Measurements from ENCODE around the gene MEGF6. TPM values are rescaled to one million over a fixed set of nuclear protein-coding genes. Genes with fewer than 3 reads are reported as not detected.

Gene MEGF6
- total RNA-seq, 2 donors from 2014 or later: 22.4 to 24.9 TPM

DNA sequence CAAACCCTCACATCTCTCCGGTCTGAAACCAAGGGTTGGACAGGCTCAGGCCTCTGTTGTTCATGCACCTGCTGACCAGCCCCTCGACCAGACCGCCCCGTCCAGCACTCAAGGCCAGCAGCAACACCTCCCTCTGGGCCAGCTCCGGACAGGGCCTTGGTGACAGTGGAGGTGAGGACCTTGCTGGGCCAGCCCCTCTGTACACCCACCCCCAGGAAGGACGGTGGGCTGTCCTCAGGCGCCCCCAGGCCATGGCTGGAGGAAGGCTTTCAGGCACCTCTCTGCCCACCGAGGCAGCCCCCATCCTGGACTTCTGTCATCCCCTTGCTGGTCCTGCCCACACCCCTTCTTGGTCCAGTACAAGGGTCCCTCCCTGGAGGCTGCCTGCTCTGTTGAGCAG lies 48.6 kb downstream of the MEGF6 start:
- Histone ChIP-seq H3K4me1 (no peaks in the 10 kb centered on the region), H3K27me3 (no peaks in the 10 kb centered on the region), H3K36me3 (replicated peaks in 1 of 2; ENCODE audit: insufficient read depth in 1 of 2, low read depth in 2 of 2) (no peaks in the 10 kb centered on the region), H3K9me3 (no peaks in the 10 kb centered on the region), H3K4me3 (no peak overlapping the region), H3K27ac (no peak overlapping the region)
- ATAC-seq: no peak
- intact Hi-C loops (cut with DNase I): no loop called here
- WGBS, 2 donors: 71 to 83% methylated on average over 1 to 5 of the region's 8 CpGs
- no peak for TF ChIP-seq POLR2A (IDR thresholded peaks at IDR 0.05)
- TF ChIP-seq, protein P1, sequence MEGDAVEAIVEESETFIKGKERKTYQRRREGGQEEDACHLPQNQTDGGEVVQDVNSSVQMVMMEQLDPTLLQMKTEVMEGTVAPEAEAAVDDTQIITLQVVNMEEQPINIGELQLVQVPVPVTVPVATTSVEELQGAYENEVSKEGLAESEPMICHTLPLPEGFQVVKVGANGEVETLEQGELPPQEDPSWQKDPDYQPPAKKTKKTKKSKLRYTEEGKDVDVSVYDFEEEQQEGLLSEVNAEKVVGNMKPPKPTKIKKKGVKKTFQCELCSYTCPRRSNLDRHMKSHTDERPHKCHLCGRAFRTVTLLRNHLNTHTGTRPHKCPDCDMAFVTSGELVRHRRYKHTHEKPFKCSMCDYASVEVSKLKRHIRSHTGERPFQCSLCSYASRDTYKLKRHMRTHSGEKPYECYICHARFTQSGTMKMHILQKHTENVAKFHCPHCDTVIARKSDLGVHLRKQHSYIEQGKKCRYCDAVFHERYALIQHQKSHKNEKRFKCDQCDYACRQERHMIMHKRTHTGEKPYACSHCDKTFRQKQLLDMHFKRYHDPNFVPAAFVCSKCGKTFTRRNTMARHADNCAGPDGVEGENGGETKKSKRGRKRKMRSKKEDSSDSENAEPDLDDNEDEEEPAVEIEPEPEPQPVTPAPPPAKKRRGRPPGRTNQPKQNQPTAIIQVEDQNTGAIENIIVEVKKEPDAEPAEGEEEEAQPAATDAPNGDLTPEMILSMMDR (IDR thresholded peaks at IDR 0.05): no peak
- no peak for DNase-seq

DNA sequence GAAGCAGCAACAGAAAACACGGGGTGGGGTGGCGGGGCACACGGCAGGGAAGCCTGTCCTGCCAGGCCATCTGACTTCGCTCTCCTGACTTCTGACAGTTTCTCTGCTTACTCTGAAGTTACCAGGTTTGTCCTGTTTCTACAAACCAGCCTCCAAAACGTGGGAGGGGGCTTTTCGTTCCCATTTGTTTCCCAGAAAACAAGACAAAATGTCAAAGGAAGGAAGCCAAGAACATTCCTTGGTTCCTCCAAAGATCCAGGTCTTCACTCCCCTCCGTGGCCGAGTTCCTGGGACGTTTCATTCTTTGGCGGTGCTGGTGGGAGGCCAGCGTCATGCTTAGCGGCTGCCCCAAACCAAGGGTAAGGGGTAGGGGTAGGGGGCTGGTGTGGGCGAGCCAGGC lies 49.6 kb downstream of the MEGF6 start:
- ATAC-seq (no peak), DNase-seq (no peak)
- no peaks in the 10 kb centered on the region for H3K4me1 ChIP-seq
- no peaks in the 10 kb centered on the region for H3K36me3 ChIP-seq (replicated peaks in 1 of 2; ENCODE audit: insufficient read depth in 1 of 2, low read depth in 2 of 2)
- no peak overlapping the region for H3K27ac ChIP-seq
- H3K27me3 ChIP-seq: no peaks in the 10 kb centered on the region
- H3K4me3 ChIP-seq: no peak overlapping the region
- intact Hi-C loops (cut with DNase I): no loop called here
- TF ChIP-seq, protein P1 (IDR thresholded peaks at IDR 0.05): no peak
- TF ChIP-seq POLR2A (IDR thresholded peaks at IDR 0.05): no peak
- H3K9me3 ChIP-seq: no peaks in the 10 kb centered on the region
- 64 to 73% methylated on average over 13 of the region's 13 CpGs for WGBS, 2 donors

DNA sequence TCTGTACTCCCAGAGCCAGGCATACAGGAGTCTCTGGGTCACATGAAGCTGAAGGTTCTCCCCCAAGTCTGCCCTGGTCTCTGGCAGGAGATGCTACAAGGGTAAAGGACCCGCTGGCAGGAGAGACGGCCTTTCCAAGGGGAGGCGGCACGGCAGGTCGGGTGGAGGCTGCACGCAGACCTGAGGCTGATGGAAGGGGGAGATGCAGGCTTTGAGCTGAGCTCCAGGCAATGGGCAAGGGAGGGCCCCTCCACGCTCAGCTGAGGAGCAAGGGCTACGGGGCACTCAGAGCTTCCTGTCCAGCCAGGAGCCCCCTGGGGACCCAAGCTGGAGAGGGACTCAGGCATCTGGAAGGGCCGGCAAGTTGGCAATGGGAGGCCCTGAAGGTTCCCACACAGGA lies 50.3 kb downstream of the MEGF6 start:
- Histone ChIP-seq H3K36me3 (replicated peaks in 1 of 2; ENCODE audit: insufficient read depth in 1 of 2, low read depth in 2 of 2) (no peaks in the 10 kb centered on the region), H3K4me3 (no peak overlapping the region), H3K4me1 (no peaks in the 10 kb centered on the region), H3K27ac (no peak overlapping the region), H3K27me3 (no peaks in the 10 kb centered on the region), H3K9me3 (no peaks in the 10 kb centered on the region)
- WGBS, 2 donors: 72% methylated on average over 9 of the region's 9 CpGs; no CpG with 5 or more reads in 1 of the 2 donors
- TF ChIP-seq POLR2A (IDR thresholded peaks at IDR 0.05): no peak
- TF ChIP-seq, protein P1 (IDR thresholded peaks at IDR 0.05): no peak
- no peak for ATAC-seq
- DNase-seq: no peak
- intact Hi-C loops (cut with DNase I): no loop called here

DNA sequence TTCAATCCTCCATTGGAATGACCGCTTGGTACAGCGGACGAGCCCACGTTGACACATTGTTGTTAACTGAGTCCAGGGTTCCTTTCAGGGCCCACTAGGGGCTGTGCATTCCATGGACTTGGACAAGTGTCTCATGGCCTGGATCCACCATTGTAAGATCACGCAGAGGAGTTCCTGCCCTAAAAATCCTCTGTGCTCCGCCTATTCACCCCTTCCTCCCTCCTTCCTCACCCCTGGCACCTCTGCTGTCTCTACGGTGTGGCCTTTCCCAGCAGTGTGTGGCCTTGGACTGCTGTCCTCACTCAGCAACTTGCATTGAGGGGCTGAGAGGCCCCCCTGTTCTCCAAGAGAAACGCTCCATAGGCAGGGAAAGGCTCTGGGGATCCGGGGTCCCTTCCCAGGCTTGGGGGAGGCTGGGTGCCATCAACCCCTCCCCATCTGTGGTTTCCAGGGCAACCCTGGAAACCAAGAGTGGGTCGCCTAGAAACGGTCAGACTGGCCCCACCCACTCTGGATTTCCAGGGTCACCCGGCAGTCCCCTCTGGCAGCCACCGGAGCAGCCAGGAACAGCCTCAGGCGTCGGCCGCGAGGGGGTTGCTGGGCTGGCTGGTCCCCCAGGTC lies 50.9 kb downstream of the MEGF6 start:
- WGBS, 2 donors: 66 to 67% methylated on average over 8 to 17 of the region's 17 CpGs

More for the DNA sequence above, 50.9 kb downstream of the MEGF6 start:
- no peaks in the 10 kb centered on the region for H3K27me3 ChIP-seq
- no peak overlapping the region for H3K4me3 ChIP-seq
- H3K27ac ChIP-seq: no peak overlapping the region
- no peaks in the 10 kb centered on the region for H3K9me3 ChIP-seq
- DNase-seq: no peak
- ATAC-seq: no peak
- TF ChIP-seq, protein P1 (IDR thresholded peaks at IDR 0.05): no peak
- no peak for TF ChIP-seq POLR2A (IDR thresholded peaks at IDR 0.05)
- intact Hi-C loops (cut with DNase I): no loop called here
- H3K36me3 ChIP-seq (replicated peaks in 1 of 2; ENCODE audit: insufficient read depth in 1 of 2, low read depth in 2 of 2): no peaks in the 10 kb centered on the region
- no peaks in the 10 kb centered on the region for H3K4me1 ChIP-seq

Data from body of pancreas (tissue), 4 donors.